Caco-2 (cell line): Measurements from ENCODE around the gene CDC42SE1. TPM values are rescaled to one million over a fixed set of nuclear protein-coding genes. Genes with fewer than 3 reads are reported as not detected.

Experiments used
- BruUV-seq: library from RNA; stranded (reverse); fragments of 400-500 nt; replicated peaks from 2 replicates; lab custom pipeline; 2021; lab: Mats Ljungman, UMichigan
- CTCF ChIA-PET: fragments of 300-600 bp; sonication (Branson Sonifier 250); formaldehyde crosslinking; loops from one replicate; lab custom pipeline; 2022; ENCODE audit warnings: antibody characterized with exemption; lab: Charles Lee
- POLR2A ChIA-PET: fragments of 300-600 bp; sonication (Branson Sonifier 250); formaldehyde crosslinking; loops from one replicate; lab custom pipeline; 2022; ENCODE audit warnings: antibody characterized with exemption; lab: Charles Lee
- DNase-seq, 2 experiments: peaks; one replicate each; pipeline versions ENCODE4 v3.0.0 to v3.0.0-alpha.2; 2020 to 2022
- H3K27me3 ChIP-seq: replicated peaks from 2 replicates; pipeline ENCODE4 v1.6.0; 2011; ENCODE audit warnings: low read length; ENCODE audit not compliant: control insufficient read depth, insufficient read depth
- H3K36me3 ChIP-seq: 2 replicates; pipeline ENCODE4 v1.5.1; 2011; ENCODE audit warnings: low read length; ENCODE audit not compliant: control insufficient read depth, insufficient read depth
- H3K4me1 ChIP-seq: fragments of 250-450 bp; sonication (Bioruptor Pico); 2 replicates; pipeline ENCODE4 v1.5.1; 2020; ENCODE audit warnings: mild to moderate bottlenecking
- H3K4me3 ChIP-seq: 2 replicates; pipeline ENCODE4 v1.5.1; 2011; ENCODE audit warnings: low read depth, mild to moderate bottlenecking, control low read depth, low read length
- H3K9me3 ChIP-seq: fragments of 250-450 bp; sonication (Bioruptor Pico); 2 replicates; pipeline ENCODE4 v1.5.1; 2020; ENCODE audit warnings: mild to moderate bottlenecking, moderate library complexity
- H3K27ac Mint-ChIP-seq: one replicate; pipeline ENCODE4 v1.8.0; 2022; ENCODE audit warnings: mixed read lengths; ENCODE audit not compliant: unreplicated experiment
- H3K27me3 Mint-ChIP-seq: one replicate; pipeline ENCODE4 v1.8.0; 2022; ENCODE audit warnings: mixed read lengths; ENCODE audit not compliant: insufficient read depth, unreplicated experiment
- H3K36me3 Mint-ChIP-seq: one replicate; pipeline ENCODE4 v1.8.0; 2022; ENCODE audit warnings: mild to moderate bottlenecking, mixed read lengths; ENCODE audit not compliant: insufficient read depth, unreplicated experiment
- H3K4me1 Mint-ChIP-seq: one replicate; pipeline ENCODE4 v1.8.0; 2022; ENCODE audit warnings: low read depth, mixed read lengths; ENCODE audit not compliant: unreplicated experiment
- H3K4me3 Mint-ChIP-seq: one replicate; pipeline ENCODE4 v1.8.0; 2022; ENCODE audit warnings: mild to moderate bottlenecking, moderate library complexity, mixed read lengths; ENCODE audit not compliant: unreplicated experiment
- H3K9me3 Mint-ChIP-seq: one replicate; pipeline ENCODE4 v1.8.0; 2022; ENCODE audit warnings: mixed read lengths; ENCODE audit not compliant: unreplicated experiment
- CTCF ChIP-seq, 2 experiments: fragments of 200-600 bp in 1 of 2; IDR thresholded peaks; 1 replicate in 1 of 2; 2 replicates in 1 of 2; pipeline versions ENCODE4 v1.5.1 to v1.8.0; 2011 to 2022; ENCODE audit warnings: antibody characterized with exemption in 1 of 2, control low read depth in 1 of 2, inconsistent platforms in 1 of 2, low read depth in 1 of 2, low read length in 1 of 2, mild to moderate bottlenecking in 1 of 2, moderate library complexity in 1 of 2; ENCODE audit not compliant: insufficient read depth in 1 of 2, severe bottlenecking in 1 of 2, unreplicated experiment in 1 of 2
- intact Hi-C: fragments of 100-400 bp; cut with micrococcal nuclease; formaldehyde crosslinking; loops from one replicate; pipeline ENCODE4 v1.10.0; 2022; ENCODE audit not compliant: unreplicated experiment
- total RNA-seq: library from RNA; stranded (reverse); gene quantifications from 2 replicates; pipeline ENCODE4 v1.2.3, GENCODE V29; 2022

CDC42SE1 gene
- total RNA-seq, 1 experiment from 2014 or later: 59.4 TPM

DNA sequence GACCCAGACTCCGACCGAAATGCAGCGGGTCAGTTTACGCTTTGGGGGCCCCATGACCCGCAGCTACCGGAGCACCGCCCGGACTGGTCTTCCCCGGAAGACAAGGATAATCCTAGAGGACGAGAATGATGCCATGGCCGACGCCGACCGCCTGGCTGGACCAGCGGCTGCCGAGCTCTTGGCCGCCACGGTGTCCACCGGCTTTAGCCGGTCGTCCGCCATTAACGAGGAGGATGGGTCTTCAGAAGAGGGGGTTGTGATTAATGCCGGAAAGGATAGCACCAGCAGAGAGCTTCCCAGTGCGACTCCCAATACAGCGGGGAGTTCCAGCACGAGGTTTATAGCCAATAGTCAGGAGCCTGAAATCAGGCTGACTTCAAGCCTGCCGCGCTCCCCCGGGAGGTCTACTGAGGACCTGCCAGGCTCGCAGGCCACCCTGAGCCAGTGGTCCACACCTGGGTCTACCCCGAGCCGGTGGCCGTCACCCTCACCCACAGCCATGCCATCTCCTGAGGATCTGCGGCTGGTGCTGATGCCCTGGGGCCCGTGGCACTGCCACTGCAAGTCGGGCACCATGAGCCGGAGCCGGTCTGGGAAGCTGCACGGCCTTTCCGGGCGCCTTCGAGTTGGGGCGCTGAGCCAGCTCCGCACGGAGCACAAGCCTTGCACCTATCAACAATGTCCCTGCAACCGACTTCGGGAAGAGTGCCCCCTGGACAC, 11.3 kb downstream of the CDC42SE1 start:
- H3K27me3 Mint-ChIP-seq: no peaks in the 10 kb centered on the region
- intact Hi-C loops: loop anchor here (1.0 to 2.0 kb wide), 2 partner anchors 35 to 67 kb away; no protein-coding TSS in a partner anchor

GRCh38 chr1:151047591-151047924, 11.9 kb downstream of the CDC42SE1 start, which contains the start of gene C1orf56:
Gene C1orf56 (plus strand): TSS chr1:151047751. CDS start chr1:151047848, 97 bp downstream.
- no peaks in the 10 kb centered on the region for H3K9me3 ChIP-seq
- H3K4me1 Mint-ChIP-seq: no peaks in the 10 kb centered on the region
- H3K27ac Mint-ChIP-seq: peak within 1 kb of the TSS; percentile 74
- peaks cover 4% of the 10 kb centered on the region for H3K4me1 ChIP-seq
- no peaks in the 10 kb centered on the region for H3K27me3 ChIP-seq
- no TSS peak for BruUV-seq
- peak; percentile 79 to 80 for DNase-seq
- ChIA-PET POLR2A (interaction anchor here (0.6 to 1.1 kb wide), 6 partner anchors 24 to 142 kb away, joined by 3 to 6 read pairs (median 4); partner anchors contain the start of genes MINDY1 and VPS72), CTCF (interaction anchor here (0.6 to 1.5 kb wide), 11 partner anchors 9 to 115 kb away, joined by 3 to 15 read pairs (median 4); partner anchors contain the start of genes CDC42SE1, MINDY1 and MLLT11)
- no peaks in the 10 kb centered on the region for H3K36me3 ChIP-seq
- H3K9me3 Mint-ChIP-seq: no peaks in the 10 kb centered on the region
- peak within 1 kb of the TSS; percentile 81 for H3K4me3 Mint-ChIP-seq
- no peaks in the 10 kb centered on the region for H3K27me3 Mint-ChIP-seq
- TF ChIP-seq CTCF (IDR thresholded peaks at IDR 0.05; ENCODE audit: insufficient read depth in 1 of 2, low read depth in 1 of 2, low read length in 1 of 2, severe bottlenecking in 1 of 2, unreplicated experiment in 1 of 2): no peak
- H3K4me3 ChIP-seq: peak within 1 kb of the TSS; percentile 72
- intact Hi-C loops: loop anchor here (2.0 kb wide), 1 partner anchor 67 kb away; no protein-coding TSS in a partner anchor
- H3K36me3 Mint-ChIP-seq: peaks cover 39% of the 10 kb centered on the region

More for the DNA sequence above, 11.3 kb downstream of the CDC42SE1 start:
- H3K4me3 Mint-ChIP-seq: peak overlapping the region; percentile 81
- peak overlapping the region; percentile 72 for H3K4me3 ChIP-seq
- H3K9me3 ChIP-seq: no peaks in the 10 kb centered on the region
- H3K9me3 Mint-ChIP-seq: no peaks in the 10 kb centered on the region
- BruUV-seq: TSS peak; percentile 74
- ChIA-PET POLR2A (interaction anchor here (0.5 to 1.1 kb wide), 4 partner anchors 35 to 446 kb away, joined by 3 to 5 read pairs (median 3); partner anchors contain the start of gene MINDY1), CTCF (interaction anchor here (0.6 to 1.5 kb wide), 10 partner anchors 9 to 107 kb away, joined by 3 to 15 read pairs (median 4); partner anchors contain the start of genes CDC42SE1, MINDY1 and MLLT11)
- no peaks in the 10 kb centered on the region for H3K27me3 ChIP-seq
- no peaks in the 10 kb centered on the region for H3K36me3 ChIP-seq
- peaks cover 43% of the 10 kb centered on the region for H3K36me3 Mint-ChIP-seq
- peaks cover 4% of the 10 kb centered on the region for H3K4me1 ChIP-seq
- no peaks in the 10 kb centered on the region for H3K4me1 Mint-ChIP-seq
- peak overlapping the region; percentile 74 for H3K27ac Mint-ChIP-seq
- DNase-seq: peak; percentile 69
- TF ChIP-seq CTCF (IDR thresholded peaks at IDR 0.05; ENCODE audit: insufficient read depth in 1 of 2, low read depth in 1 of 2, low read length in 1 of 2, severe bottlenecking in 1 of 2, unreplicated experiment in 1 of 2): peak in 1 of 2 experiments; percentile 55

GRCh38 chr1:151043163-151043562, 16.3 kb downstream of the CDC42SE1 start:
- peaks cover 21% of the 10 kb centered on the region for H3K36me3 Mint-ChIP-seq
- no peaks in the 10 kb centered on the region for H3K27me3 ChIP-seq
- intact Hi-C loops: no loop called here
- no peaks in the 10 kb centered on the region for H3K9me3 ChIP-seq
- no TSS peak for BruUV-seq
- H3K27me3 Mint-ChIP-seq: no peaks in the 10 kb centered on the region
- H3K4me1 Mint-ChIP-seq: no peaks in the 10 kb centered on the region
- POLR2A ChIA-PET: no interaction called here
- H3K36me3 ChIP-seq: no peaks in the 10 kb centered on the region
- H3K27ac Mint-ChIP-seq: no peak overlapping the region
- no peaks in the 10 kb centered on the region for H3K9me3 Mint-ChIP-seq
- no peak for DNase-seq
- TF ChIP-seq CTCF (IDR thresholded peaks at IDR 0.05; ENCODE audit: insufficient read depth in 1 of 2, low read depth in 1 of 2, low read length in 1 of 2, severe bottlenecking in 1 of 2, unreplicated experiment in 1 of 2): no peak
- no peak overlapping the region for H3K4me3 ChIP-seq
- CTCF ChIA-PET: no interaction called here
- no peaks in the 10 kb centered on the region for H3K4me1 ChIP-seq
- H3K4me3 Mint-ChIP-seq: no peak overlapping the region
